ENCODE data around the gene LRP8.

Gene LRP8

GRCh38 chr1:53314096-53314495 is 13.8 kb downstream of the LRP8 start:
- TF ChIP-seq POLR2AphosphoS5 (IDR thresholded peaks at IDR 0.05; ENCODE audit: low read depth, low read length) = no peak
- no peak for TF ChIP-seq FOXP2 (optimal IDR thresholded peaks at IDR 0.05; ENCODE audit: borderline replicate concordance, extremely low read depth, extremely low read length, insufficient read depth)
- no peak for TF ChIP-seq TAF1 (IDR thresholded peaks at IDR 0.05; ENCODE audit: borderline replicate concordance, insufficient read depth, low read length)
- TF ChIP-seq, protein P1, sequence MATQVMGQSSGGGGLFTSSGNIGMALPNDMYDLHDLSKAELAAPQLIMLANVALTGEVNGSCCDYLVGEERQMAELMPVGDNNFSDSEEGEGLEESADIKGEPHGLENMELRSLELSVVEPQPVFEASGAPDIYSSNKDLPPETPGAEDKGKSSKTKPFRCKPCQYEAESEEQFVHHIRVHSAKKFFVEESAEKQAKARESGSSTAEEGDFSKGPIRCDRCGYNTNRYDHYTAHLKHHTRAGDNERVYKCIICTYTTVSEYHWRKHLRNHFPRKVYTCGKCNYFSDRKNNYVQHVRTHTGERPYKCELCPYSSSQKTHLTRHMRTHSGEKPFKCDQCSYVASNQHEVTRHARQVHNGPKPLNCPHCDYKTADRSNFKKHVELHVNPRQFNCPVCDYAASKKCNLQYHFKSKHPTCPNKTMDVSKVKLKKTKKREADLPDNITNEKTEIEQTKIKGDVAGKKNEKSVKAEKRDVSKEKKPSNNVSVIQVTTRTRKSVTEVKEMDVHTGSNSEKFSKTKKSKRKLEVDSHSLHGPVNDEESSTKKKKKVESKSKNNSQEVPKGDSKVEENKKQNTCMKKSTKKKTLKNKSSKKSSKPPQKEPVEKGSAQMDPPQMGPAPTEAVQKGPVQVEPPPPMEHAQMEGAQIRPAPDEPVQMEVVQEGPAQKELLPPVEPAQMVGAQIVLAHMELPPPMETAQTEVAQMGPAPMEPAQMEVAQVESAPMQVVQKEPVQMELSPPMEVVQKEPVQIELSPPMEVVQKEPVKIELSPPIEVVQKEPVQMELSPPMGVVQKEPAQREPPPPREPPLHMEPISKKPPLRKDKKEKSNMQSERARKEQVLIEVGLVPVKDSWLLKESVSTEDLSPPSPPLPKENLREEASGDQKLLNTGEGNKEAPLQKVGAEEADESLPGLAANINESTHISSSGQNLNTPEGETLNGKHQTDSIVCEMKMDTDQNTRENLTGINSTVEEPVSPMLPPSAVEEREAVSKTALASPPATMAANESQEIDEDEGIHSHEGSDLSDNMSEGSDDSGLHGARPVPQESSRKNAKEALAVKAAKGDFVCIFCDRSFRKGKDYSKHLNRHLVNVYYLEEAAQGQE (IDR thresholded peaks at IDR 0.05; ENCODE audit: insufficient read depth in 1 of 2, low read depth in 2 of 2, low read length in 2 of 2) = no peak
- no peak for TF ChIP-seq SIN3A (IDR thresholded peaks at IDR 0.05; ENCODE audit: borderline replicate concordance, insufficient read depth, low read length)

DNA sequence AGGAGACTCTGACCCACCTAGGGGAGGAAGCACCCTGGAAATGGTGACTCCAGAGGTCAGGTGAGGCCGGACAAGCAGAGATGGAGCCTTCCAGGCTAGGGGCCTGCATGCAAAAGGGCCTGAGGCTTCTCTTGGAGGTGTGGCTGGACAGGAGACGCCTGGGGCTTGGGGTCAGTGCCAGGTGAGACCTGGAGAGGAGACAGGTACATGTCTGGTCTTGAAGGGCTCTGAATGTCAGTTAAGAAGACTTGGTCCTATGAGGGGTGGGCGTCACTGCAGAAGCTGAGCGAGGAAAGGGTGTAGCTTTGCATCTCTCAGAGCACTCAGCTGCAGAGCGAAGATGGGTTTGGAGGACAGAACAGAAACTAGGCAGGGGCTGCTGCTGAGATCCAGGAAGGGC is 14.3 kb downstream of the LRP8 start:
- TF ChIP-seq, protein P1 (IDR thresholded peaks at IDR 0.05; ENCODE audit: insufficient read depth in 1 of 2, low read depth in 2 of 2, low read length in 2 of 2) = no peak
- TF ChIP-seq TAF1 (IDR thresholded peaks at IDR 0.05; ENCODE audit: borderline replicate concordance, insufficient read depth, low read length) (no peak), SIN3A (IDR thresholded peaks at IDR 0.05; ENCODE audit: borderline replicate concordance, insufficient read depth, low read length) (no peak), FOXP2 (optimal IDR thresholded peaks at IDR 0.05; ENCODE audit: borderline replicate concordance, extremely low read depth, extremely low read length, insufficient read depth) (no peak), POLR2AphosphoS5 (IDR thresholded peaks at IDR 0.05; ENCODE audit: low read depth, low read length) (no peak)

GRCh38 chr1:53311702-53312305 is 16.1 kb downstream of the LRP8 start:
- TF ChIP-seq SIN3A (IDR thresholded peaks at IDR 0.05; ENCODE audit: borderline replicate concordance, insufficient read depth, low read length) (no peak), POLR2AphosphoS5 (IDR thresholded peaks at IDR 0.05; ENCODE audit: low read depth, low read length) (no peak), FOXP2 (optimal IDR thresholded peaks at IDR 0.05; ENCODE audit: borderline replicate concordance, extremely low read depth, extremely low read length, insufficient read depth) (no peak), TAF1 (IDR thresholded peaks at IDR 0.05; ENCODE audit: borderline replicate concordance, insufficient read depth, low read length) (no peak)
- TF ChIP-seq, protein P1 (IDR thresholded peaks at IDR 0.05; ENCODE audit: insufficient read depth in 1 of 2, low read depth in 2 of 2, low read length in 2 of 2) = no peak

- TF ChIP-seq POLR2AphosphoS5 (IDR thresholded peaks at IDR 0.05; ENCODE audit: low read depth, low read length) (no peak), SIN3A (IDR thresholded peaks at IDR 0.05; ENCODE audit: borderline replicate concordance, insufficient read depth, low read length) (no peak), FOXP2 (optimal IDR thresholded peaks at IDR 0.05; ENCODE audit: borderline replicate concordance, extremely low read depth, extremely low read length, insufficient read depth) (no peak), TAF1 (IDR thresholded peaks at IDR 0.05; ENCODE audit: borderline replicate concordance, insufficient read depth, low read length) (no peak)
- TF ChIP-seq, protein P1 (IDR thresholded peaks at IDR 0.05; ENCODE audit: insufficient read depth in 1 of 2, low read depth in 2 of 2, low read length in 2 of 2) = no peak
Observed at GRCh38 chr1:53310847-53311681, 16.8 kb downstream of the LRP8 start.
